GM19452 (cell line): ENCODE measurements around the gene CLEC2A.
"Not testable (repeated sequence)": the region's sequence is repeated elsewhere in the genome, so short reads cannot be mapped to it uniquely, and the experiment has no call there.

Experiments used
- ATAC-seq: cut with Tn5 transposase; IDR thresholded peaks from one replicate; pipeline ENCODE4 v1.9.1; 2021; ENCODE audit not compliant: unreplicated experiment

The CLEC2A gene, protein sequence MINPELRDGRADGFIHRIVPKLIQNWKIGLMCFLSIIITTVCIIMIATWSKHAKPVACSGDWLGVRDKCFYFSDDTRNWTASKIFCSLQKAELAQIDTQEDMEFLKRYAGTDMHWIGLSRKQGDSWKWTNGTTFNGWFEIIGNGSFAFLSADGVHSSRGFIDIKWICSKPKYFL

DNA sequence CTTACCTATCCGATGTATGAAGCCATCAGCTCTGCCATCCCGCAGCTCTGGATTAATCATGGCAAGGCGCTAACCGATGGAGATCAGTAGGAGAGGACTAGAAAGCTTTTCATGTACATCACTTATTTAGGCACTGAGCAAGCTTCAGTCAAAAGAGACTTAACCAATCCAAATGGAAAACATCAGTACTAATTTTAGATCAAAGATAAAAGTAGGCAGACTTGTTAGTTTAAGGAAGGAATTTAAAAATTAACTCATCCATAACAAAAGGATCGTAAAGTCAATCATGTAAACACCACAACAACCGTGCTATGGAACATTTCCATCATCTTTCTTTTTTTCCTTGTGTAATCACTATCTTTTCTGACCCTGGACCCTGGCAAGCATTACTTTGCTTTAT lies at the start of gene CLEC2A:
Gene CLEC2A, minus strand, starts transcription at position 101 of the 400 bp plus-strand sequence. Its CDS starts 41 bp downstream, at position 60.
- no peak for ATAC-seq

DNA sequence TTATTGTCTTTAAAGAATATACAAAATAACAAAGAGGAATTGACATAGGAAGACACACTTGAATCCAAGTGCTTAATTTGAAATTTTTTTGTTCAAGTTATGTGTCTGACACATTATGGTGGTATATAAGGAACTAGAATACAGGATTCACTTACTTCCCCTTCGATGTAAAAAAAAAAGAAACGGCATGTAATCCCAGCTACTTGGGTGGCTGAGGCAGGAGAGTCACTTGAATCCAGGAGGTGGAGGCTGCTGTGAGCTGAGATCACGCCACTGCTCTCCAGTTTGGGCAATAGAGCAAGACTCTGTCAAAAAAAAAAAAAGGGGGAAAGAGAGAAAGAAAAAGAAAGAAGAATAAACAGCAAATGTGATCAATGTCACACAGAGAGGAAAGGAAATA lies 48.0 kb upstream of the CLEC2A start:
- no peak for ATAC-seq

DNA sequence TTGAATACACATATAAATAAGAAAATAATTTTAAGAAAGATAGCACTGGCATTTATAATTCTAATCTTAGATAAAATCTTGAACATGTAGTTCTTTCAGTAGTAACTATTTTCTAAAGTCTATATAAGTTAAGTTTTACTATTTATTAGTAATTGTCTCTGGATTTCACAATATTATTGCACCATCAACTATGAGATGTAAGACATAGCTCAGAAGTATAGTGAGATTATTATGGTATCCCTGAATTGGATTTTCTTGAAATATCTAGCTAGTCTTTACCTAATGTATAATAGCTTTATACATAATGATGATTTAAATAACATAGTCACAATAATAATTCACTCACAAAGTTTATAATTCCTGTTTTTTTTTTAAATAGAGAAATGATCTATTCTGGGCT lies 45.7 kb upstream of the CLEC2A start:
- no peak for ATAC-seq

DNA sequence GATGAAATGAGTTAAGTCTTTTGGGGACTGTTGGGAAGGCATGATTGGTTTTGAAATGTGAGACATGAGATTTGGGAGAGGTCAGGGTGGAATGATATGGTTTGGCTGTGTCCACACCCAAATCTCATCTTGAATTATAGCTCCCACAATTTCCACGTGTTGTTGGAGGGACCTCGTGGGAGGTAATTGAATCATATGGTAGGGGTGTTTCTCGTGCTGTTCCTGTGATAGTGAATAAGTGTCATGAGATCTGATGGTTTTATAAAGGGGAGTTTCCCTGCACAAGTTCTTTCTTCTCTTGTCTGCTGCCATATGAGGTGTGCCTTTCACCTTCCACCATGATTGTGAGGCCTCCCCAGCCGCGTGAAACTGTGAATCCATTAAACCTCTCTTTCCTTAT lies 44.5 kb upstream of the CLEC2A start:
- ATAC-seq, result not testable (repeated sequence)

DNA sequence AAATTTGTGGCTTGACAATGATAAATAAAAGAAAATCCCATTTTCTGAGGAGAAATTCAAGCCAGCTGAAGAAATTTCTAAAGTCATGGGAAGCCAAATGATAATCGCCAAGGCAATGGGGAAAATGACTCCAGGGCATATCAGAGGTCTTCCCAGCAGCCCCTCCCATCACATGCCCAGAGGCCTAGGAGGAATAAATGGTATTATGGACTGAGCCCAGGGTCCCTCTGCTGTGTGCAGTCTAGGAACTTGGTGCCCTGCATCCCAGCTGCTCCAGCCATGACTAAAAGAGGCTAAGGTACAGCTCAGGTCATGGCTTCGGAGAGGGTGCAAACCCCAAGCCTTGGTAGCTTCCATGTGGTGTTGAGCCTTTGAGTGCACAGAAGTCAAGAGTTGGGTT lies 43.4 kb upstream of the CLEC2A start:
- no peak for ATAC-seq

DNA sequence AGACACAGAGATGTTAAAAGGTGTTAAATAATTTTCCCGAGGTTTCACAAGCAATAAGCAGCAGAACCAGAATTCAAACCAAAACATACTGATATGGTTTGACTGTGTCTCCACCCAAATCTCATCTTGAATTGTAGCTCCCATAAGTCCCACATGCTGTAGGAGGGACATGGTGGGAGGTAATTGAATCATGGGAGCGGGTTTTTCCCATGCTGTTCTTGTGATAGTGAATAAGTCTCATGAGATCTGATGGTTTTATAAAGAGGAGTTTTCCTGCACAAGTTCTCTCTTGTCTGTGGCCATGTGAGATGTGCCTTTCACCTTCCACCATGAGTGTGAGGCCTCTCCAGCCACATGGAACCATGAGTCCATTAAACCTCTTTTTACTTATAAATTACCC lies 42.6 kb upstream of the CLEC2A start:
- not testable (repeated sequence) for ATAC-seq

DNA sequence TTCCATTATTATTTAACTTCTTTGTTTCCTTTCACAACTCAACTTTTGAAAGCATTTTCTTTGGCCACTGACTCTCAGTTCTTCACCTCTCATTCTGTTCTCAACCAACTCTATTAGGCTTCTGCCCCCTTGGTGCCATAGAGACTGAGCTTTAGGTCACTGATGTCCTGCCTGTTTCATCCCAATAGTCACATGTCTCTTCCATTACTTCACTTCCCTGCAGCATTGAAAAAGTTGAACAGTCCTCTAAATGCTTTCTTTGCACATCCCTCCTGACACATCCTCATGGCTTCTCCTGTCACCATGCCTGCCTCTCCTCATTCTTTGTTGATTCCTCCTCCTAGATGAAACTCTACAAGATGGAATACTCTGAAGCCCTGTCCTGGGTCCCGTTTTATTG lies 41.8 kb upstream of the CLEC2A start:
- no peak for ATAC-seq

DNA sequence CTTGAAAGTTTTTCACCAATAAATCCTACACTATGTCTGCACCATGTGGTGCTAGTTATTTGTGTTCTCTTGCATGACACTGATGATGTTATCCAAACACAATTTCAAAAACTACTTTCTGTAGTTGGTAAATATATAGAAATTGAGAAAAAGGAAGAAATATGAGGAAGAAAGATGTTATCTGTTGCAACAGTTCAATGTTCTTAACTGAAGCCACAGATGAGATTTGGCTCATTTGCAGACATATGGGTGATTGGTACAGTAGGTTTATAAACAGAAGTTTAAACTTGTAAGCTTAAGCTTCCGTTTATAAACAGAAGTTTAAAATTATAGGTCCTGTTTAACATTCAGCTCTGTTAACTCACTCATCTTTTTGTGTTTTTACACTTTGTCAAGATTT lies 39.0 kb upstream of the CLEC2A start, which contains the start of gene CLEC12A:
Gene CLEC12A, plus strand, starts transcription at position 229 of the 400 bp plus-strand sequence. CDS start 188 bp downstream, outside the sequence.
- ATAC-seq, result no peak

DNA sequence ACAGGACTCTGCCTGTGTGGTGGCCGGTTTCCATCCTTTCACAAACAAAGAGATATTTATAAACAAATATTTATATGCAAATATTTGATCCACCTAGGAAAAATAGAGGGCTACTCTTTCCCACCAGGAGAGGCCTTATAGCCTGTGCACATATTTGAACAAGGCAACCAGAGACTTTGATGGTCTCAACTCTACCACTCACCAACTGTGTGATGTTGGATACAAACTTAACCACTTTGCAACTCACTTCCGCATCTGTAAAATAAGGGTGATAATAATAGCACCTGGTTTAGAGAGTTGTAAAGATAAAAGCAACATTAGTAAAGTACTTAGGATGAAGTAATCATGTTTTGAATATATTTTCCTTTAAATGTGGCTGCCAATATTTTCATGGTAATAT lies 37.5 kb upstream of the CLEC2A start:
- ATAC-seq, result no peak

DNA sequence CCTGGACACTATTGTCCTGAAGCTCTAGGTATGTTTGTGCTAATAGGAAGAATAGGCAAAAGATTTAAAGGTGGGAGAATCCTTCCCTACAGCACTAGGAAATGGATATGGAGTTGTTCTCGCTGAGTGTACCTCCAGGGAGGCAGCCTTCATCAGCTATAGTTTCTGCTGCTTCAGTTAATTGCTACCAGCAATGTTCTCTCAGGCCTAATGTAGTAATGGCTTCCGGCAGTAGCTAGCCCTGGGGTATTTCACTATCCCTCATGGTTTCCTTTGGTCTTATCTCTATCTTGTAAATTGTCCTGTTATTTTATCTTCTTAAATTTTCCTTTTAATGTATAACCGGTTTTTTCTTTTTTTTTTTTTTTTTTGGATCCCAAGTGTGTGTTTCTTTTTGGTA lies 29.7 kb upstream of the CLEC2A start:
- no peak for ATAC-seq

DNA sequence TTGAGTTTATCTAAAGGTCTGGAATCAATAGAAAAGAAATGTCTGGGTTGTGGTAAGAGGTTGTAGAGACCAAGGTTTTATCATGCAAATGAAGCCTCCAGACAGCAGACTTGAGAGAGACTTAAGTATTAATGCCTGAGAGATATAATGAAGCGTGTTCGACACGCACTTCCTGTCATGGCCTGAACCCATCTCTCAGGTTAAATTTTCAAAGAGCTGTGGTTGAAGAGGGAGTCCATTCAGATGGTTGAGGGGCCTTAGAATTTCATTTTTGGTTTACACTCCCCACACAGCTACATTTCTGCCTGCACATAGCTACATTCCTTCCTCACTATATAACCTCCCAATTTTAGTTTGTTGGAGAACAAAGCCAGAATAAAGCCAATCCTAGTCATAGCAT lies 28.9 kb upstream of the CLEC2A start:
- ATAC-seq, result no peak

DNA sequence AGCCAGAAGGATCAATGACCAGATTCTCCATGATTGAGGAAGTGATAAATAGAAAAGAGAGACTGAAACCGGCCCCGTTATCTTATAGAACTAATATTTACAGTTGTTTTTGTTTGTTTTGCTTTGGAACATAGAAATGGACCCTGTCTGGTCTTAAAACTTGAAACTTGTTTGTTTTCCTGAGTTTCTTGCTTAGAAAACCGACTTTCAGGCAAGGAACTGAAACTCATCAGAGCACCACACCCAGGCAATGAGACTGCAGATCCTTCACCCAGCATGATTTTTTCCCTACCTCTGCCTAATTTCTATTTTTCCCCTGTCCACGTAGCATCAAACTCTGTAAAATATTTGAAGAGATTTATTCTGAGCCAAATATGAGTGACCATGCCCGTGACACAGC lies 28.4 kb upstream of the CLEC2A start:
- ATAC-seq, result no peak

DNA sequence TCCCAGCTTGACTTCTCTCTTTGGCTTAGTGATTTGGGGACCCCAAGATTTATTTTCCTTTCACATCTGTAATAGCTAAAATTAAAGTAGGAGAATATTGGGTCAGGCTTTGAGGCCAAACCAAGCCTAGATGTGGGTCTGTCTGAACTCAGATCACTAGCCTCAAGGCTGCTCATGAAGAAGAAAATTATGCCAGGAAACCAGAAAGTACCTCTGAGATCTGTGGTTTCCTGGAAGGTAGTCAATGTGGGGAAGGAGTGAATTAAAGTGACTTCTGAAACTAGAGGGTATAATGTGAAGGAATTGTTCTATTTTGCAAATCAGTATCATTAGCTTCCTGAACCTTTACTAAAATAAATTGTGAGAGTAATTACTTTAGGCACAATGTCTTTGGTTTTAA lies 25.7 kb upstream of the CLEC2A start:
- no peak for ATAC-seq

DNA sequence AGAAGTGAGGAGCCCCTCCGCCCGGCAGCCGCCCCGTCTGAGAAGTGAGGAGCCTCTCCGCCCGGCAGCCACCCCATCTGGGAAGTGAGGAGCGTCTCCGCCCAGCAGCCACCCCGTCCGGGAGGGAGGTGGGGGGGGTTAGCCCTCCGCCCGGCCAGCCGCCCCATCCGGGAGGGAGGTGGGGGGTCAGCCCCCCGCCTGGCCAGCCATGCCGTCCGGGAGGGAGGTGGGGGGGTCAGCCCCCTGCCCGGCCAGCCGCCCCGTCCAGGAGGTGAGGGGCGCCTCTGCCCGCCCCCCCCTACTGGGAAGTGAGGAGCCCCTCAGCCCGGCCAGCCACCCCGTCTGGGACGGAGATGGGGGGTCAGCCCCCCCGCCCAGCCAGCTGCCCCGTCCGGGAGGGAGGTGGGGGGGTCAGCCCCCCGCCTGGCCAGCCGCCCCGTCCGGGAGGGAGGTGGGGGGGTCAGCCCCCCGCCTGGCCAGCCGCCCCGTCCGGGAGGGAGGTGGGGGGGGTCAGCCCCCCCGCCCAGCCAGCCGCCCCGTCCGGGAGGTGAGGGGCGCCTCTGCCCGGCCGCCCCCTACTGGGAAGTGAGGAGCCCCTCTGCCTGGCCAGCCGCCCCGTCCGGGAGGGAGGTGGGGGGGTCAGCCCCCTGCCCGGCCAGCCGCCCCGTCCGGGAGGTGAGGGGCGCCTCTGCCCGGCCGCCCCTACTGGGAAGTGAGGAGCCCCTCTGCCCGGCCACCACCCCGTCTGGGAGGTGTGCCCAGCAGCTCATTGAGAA lies 21.0 kb upstream of the CLEC2A start:
- ATAC-seq, result not testable (repeated sequence)

DNA sequence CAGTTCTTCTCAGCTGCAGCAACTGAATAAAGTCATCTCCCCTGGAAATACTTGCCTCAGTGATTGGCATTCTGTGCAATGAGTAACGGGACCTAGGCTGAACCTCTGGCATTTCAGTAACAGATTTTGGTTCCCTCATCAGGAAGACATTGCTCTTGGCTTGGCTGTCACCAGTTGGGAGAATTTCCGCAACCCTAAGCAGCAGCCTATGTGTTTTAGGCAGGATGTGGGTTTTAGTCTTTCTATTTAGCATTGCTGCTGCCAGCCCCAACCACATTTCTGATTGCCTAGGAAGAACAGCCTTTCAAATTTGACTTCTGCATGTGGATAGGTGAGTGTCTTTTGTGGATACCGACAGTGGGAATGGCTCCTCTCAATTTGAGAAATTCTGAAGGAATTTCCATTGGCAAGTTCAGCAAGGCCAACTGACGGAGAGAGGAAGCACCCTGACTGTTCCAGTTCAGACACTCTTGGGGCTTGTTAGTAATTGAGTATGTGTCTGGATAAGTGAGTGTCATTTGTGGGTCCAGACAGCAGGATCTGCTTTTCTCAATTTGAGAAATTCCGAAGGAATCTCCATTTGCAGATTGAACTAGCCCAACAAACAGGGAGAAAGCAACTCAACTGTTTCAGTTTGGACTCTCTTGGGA lies 19.0 kb upstream of the CLEC2A start:
- ATAC-seq, result no peak

DNA sequence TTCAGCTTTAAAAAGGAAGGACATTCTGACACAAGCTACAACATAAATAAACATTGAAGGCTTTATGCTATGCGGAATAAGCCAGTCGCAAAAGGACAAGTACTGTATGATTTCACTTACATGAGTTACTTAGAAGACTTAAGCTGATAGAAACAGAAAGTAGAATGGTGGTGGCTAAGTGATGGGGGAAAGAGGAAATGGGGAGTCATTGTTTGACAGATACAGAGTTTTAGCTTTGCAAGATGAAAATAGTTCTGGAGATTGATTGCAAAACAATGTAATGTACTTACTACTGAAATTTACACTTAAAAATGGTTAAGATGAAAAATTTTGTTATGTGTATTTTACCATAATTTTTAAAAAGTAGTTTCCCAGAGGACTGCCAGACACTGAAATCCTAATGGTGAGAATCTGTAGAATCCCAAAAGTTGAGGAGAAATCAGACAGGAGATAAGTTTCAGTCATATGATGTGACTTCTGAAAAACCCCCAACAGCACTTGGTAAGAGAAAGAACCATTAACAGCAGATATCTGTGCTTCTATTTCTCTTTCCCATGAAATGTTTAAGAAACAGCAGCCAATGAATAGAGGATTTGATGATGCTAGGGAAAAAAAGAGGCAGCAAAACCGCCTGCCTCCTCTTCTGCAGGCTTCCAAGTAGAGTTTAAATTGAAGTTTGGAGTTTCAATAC lies 16.6 kb upstream of the CLEC2A start:
- peak; percentile 90 for ATAC-seq

DNA sequence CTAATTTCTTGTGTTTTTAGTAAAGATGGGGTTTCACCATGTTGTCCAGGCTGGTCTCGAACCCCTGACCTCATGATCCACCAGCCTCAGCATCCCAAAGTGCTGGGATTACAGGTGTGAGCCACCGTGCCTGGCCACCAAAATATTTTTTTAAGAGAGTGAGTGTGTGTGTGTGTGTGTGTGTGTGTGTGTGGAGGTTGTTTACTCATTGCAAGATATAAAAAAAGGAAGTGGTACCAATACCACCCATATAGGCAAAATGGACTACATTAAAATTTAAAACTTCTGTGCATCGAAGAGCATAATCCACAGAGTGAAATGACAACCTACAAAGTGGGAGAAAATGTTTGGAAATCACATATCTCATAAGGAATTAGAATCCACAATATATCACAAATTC lies 15.5 kb upstream of the CLEC2A start:
- ATAC-seq, result no peak

DNA sequence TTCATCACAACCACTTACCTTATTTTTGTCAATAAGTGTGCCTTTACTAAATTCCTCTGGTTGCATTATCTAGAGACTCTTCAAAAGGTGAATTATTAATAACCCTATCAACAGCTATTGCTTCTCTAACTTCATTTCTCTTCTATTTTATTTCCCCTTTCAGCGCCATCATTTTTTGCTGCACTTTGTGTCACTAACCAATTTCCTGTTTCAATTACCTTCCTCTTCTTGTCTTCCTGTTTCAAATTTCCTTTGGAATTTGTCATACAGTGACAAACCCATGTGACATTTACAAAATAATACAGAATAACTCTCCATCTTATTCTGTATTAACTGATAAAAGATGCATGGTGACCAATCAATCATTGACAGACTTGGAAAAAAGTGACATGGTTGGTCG lies 12.2 kb upstream of the CLEC2A start:
- ATAC-seq, result no peak

DNA sequence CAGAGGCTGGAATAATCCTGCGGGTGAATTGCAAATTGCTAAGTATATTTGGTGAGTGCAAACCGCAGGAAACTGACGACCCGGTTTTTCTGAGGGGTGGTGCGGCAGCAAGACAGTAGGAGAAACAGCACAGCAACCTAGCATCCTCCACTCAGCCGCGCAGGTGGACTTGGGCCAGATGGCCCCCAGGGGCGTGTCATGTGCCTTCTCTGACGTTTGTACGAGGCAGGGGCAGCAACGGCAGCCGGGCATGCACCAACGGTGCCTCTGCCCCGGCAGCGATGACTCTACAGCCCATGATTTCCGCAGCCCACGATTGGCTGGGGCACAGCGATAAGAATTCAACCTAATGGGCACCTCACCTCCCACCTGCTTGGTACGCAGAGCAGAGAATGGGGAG lies 11.1 kb upstream of the CLEC2A start:
- no peak for ATAC-seq

DNA sequence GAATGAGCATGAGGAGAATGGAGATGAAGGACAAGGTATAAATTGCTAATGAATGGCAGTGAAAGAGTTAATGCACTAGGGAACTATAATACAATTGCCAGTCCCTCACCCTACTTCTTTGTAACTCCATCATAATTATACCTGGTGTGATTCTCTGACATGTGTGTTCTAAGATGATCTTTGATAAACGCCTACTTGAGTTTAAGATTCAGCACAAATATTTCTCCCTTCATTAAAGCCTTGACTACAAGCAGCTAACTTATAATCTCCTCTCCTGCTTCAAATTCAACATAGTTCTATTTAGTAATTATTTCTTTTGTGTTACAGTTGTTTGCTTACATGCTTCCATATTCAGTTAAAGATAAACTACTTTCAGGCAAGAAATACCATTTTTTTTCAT lies 9.7 kb upstream of the CLEC2A start:
- no peak for ATAC-seq

DNA sequence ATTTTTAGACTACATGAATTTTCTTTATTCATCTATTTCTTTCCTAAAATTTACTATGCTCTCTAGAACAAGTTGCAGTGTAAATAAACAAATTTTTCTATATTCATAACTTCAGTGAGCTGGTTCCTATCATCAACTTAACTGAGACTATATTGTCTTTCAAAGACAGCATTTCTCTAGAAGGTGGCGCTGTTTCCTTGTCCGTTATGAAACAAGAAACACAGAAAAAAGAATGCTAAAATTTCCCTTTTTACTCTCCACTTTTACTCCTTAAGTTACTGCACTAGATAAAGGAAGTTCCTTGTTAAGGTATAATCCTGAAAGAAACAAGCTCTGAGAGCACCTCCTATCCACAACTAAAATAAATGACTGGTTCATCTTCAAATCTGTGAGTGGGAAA lies 8.2 kb upstream of the CLEC2A start:
- ATAC-seq, result no peak

DNA sequence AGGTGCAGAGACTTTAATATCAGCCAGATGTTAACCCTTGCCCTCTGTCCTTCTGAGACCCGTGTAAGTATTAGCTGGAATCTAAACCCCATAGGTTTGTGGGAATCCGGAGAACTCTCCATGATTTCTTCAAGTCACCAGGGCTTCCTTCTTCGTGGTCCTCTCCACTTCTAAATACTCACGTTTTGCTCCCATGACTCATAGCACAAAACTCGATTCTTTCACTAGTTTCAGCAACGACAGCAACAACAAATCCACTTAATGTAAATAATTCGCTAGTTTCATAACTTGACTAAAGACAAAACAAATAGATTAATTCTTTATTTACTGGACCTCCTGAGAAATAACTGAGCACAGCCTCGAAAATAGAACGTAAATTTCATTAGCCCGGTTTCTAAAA lies 4.4 kb upstream of the CLEC2A start:
- no peak for ATAC-seq
